ENCODE measurements around the gene SNAPC3.
A peak's percentile ranks its signal among the peaks of the same experiment; 100 is the strongest.

The SNAPC3 gene

GRCh38 chr9:15501179-15501578, 78.5 kb downstream of the SNAPC3 start:
- DNase-seq (ENCODE audit: extremely low spot score) = no peak
- TF ChIP-seq ELF4 (IDR thresholded peaks at IDR 0.05) (no peak), ARNT (IDR thresholded peaks at IDR 0.05) (no peak), FOXA1 (IDR thresholded peaks at IDR 0.05) (no peak), NFRKB (IDR thresholded peaks at IDR 0.05) (no peak), L3MBTL2 (conservative IDR thresholded peaks at IDR 0.05) (no peak), SP1 (IDR thresholded peaks at IDR 0.05) (no peak), FOXK2 (IDR thresholded peaks at IDR 0.05) (no peak), BHLHE40 (IDR thresholded peaks at IDR 0.05; ENCODE audit: borderline replicate concordance) (no peak), SUZ12 (IDR thresholded peaks at IDR 0.05) (no peak), FOXM1 (IDR thresholded peaks at IDR 0.05; ENCODE audit: borderline replicate concordance) (no peak), LEF1 (IDR thresholded peaks at IDR 0.05; ENCODE audit: borderline replicate concordance) (no peak), TARDBP (IDR thresholded peaks at IDR 0.05) (no peak), ZNF384 (IDR thresholded peaks at IDR 0.05) (no peak), PKNOX1 (IDR thresholded peaks at IDR 0.05) (no peak), CTBP1 (IDR thresholded peaks at IDR 0.05; ENCODE audit: borderline replicate concordance) (no peak), HDGF (IDR thresholded peaks at IDR 0.05; ENCODE audit: borderline replicate concordance) (no peak)
- ChIA-PET CTCF (interaction anchor here (0.7 kb wide), 1 partner anchor 210 kb away, joined by 3 read pairs; no protein-coding TSS in a partner anchor), POLR2A (no interaction called here)

- no peak for DNase-seq (ENCODE audit: extremely low spot score)
- ChIA-PET POLR2A (no interaction called here), CTCF (interaction anchor here (0.7 kb wide), 1 partner anchor 209 kb away, joined by 3 read pairs; no protein-coding TSS in a partner anchor)
- no peak for TF ChIP-seq SP1 (IDR thresholded peaks at IDR 0.05)
- TF ChIP-seq L3MBTL2 (conservative IDR thresholded peaks at IDR 0.05) = no peak
- no peak for TF ChIP-seq FOXK2 (IDR thresholded peaks at IDR 0.05)
- no peak for TF ChIP-seq CTBP1 (IDR thresholded peaks at IDR 0.05; ENCODE audit: borderline replicate concordance)
- TF ChIP-seq FOXA1 (IDR thresholded peaks at IDR 0.05) = no peak
- TF ChIP-seq NFRKB (IDR thresholded peaks at IDR 0.05) = no peak
- no peak for TF ChIP-seq ARNT (IDR thresholded peaks at IDR 0.05)
- no peak for TF ChIP-seq SUZ12 (IDR thresholded peaks at IDR 0.05)
- TF ChIP-seq TARDBP (IDR thresholded peaks at IDR 0.05) = no peak
Measured at GRCh38 chr9:15501803-15502202, 79.1 kb downstream of the SNAPC3 start.

GRCh38 chr9:15505921-15506320, 83.2 kb downstream of the SNAPC3 start:
- ChIA-PET POLR2A (no interaction called here), CTCF (no interaction called here)
- TF ChIP-seq ARNT (IDR thresholded peaks at IDR 0.05) = no peak
- no peak for TF ChIP-seq BHLHE40 (IDR thresholded peaks at IDR 0.05; ENCODE audit: borderline replicate concordance)
- no peak for TF ChIP-seq HDGF (IDR thresholded peaks at IDR 0.05; ENCODE audit: borderline replicate concordance)
- TF ChIP-seq ELF4 (IDR thresholded peaks at IDR 0.05) = no peak
- no peak for TF ChIP-seq FOXA1 (IDR thresholded peaks at IDR 0.05)
- no peak for TF ChIP-seq PKNOX1 (IDR thresholded peaks at IDR 0.05)
- no peak for TF ChIP-seq LEF1 (IDR thresholded peaks at IDR 0.05; ENCODE audit: borderline replicate concordance)
- TF ChIP-seq ZNF384 (IDR thresholded peaks at IDR 0.05) = no peak
- TF ChIP-seq TARDBP (IDR thresholded peaks at IDR 0.05) = no peak
- no peak for DNase-seq (ENCODE audit: extremely low spot score)

GRCh38 chr9:15509931-15510788, 87.5 kb downstream of the SNAPC3 start:
- DNase-seq (ENCODE audit: extremely low spot score) = peak; percentile 48

GRCh38 chr9:15510789-15511575, 88.3 kb downstream of the SNAPC3 start, which contains the start of gene PSIP1:
Gene PSIP1, minus strand, starts transcription at chr9:15510970. Its CDS starts 782 bp downstream, at chr9:15510188.
- ChIA-PET CTCF (interaction anchor here (0.7 kb wide), 1 partner anchor 233 kb away, joined by 3 read pairs; no protein-coding TSS in a partner anchor), POLR2A (interaction anchor here (0.8 to 4.5 kb wide), 3 partner anchors 42 to 89 kb away, joined by 3 to 43 read pairs (median 3); partner anchors contain the start of gene CCDC171)
- TF ChIP-seq ZNF384 (IDR thresholded peaks at IDR 0.05) (no peak), HDGF (IDR thresholded peaks at IDR 0.05; ENCODE audit: borderline replicate concordance) (no peak), ARNT (IDR thresholded peaks at IDR 0.05) (no peak), SUZ12 (IDR thresholded peaks at IDR 0.05) (no peak), FOXK2 (IDR thresholded peaks at IDR 0.05) (no peak), ELF4 (IDR thresholded peaks at IDR 0.05) (no peak), NFRKB (IDR thresholded peaks at IDR 0.05) (no peak), SP1 (IDR thresholded peaks at IDR 0.05) (no peak), FOXM1 (IDR thresholded peaks at IDR 0.05; ENCODE audit: borderline replicate concordance) (peak; percentile 79), FOXA1 (IDR thresholded peaks at IDR 0.05) (no peak), TARDBP (IDR thresholded peaks at IDR 0.05) (no peak), L3MBTL2 (conservative IDR thresholded peaks at IDR 0.05) (peak; percentile 54; the same call in 1 of the 2 replicates), PKNOX1 (IDR thresholded peaks at IDR 0.05) (peak; percentile 41; the same call in 1 of the 2 replicates), CTBP1 (IDR thresholded peaks at IDR 0.05; ENCODE audit: borderline replicate concordance) (no peak), LEF1 (IDR thresholded peaks at IDR 0.05; ENCODE audit: borderline replicate concordance) (no peak), BHLHE40 (IDR thresholded peaks at IDR 0.05; ENCODE audit: borderline replicate concordance) (peak; percentile 91)
- DNase-seq (ENCODE audit: extremely low spot score) = peak; percentile 67

More at GRCh38 chr9:15509931-15510788, 87.5 kb downstream of the SNAPC3 start:
- ChIA-PET POLR2A (interaction anchor here (4.5 kb wide), 1 partner anchor 43 kb away, joined by 43 read pairs; the partner anchor contains the start of gene CCDC171), CTCF (no interaction called here)
- TF ChIP-seq ARNT (IDR thresholded peaks at IDR 0.05) (no peak), PKNOX1 (IDR thresholded peaks at IDR 0.05) (peak; percentile 67)
